Measurements from ENCODE around the gene ANGEL2.
"Not testable (repeated sequence)": the region's sequence is repeated elsewhere in the genome, so short reads cannot be mapped to it uniquely, and the experiment has no call there.

Gene ANGEL2

DNA sequence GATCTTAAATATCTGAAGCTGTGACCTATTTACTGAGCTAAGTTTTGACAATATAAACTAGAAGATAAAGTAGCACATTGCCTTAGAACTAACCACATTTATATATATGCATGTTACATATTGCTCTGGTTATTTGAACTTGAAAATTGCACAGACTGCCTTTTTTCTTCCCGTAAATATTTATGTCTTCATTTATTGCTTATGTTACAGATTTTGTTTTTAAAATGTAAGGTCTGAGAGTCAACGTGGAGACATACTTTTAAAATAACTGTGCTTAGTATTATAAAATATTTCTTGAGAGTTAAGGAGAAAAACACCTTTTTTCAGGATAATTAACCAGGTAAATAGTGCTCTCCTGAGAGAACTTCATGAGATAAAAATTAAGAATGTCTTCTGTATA lies 38.5 kb upstream of the ANGEL2 start:
- TF ChIP-seq ZFX (IDR thresholded peaks at IDR 0.05), result no peak
- TF ChIP-seq, protein P1, sequence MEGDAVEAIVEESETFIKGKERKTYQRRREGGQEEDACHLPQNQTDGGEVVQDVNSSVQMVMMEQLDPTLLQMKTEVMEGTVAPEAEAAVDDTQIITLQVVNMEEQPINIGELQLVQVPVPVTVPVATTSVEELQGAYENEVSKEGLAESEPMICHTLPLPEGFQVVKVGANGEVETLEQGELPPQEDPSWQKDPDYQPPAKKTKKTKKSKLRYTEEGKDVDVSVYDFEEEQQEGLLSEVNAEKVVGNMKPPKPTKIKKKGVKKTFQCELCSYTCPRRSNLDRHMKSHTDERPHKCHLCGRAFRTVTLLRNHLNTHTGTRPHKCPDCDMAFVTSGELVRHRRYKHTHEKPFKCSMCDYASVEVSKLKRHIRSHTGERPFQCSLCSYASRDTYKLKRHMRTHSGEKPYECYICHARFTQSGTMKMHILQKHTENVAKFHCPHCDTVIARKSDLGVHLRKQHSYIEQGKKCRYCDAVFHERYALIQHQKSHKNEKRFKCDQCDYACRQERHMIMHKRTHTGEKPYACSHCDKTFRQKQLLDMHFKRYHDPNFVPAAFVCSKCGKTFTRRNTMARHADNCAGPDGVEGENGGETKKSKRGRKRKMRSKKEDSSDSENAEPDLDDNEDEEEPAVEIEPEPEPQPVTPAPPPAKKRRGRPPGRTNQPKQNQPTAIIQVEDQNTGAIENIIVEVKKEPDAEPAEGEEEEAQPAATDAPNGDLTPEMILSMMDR (conservative IDR thresholded peaks at IDR 0.05), result no peak
- H3K27ac ChIP-seq, result no peak overlapping the region

DNA sequence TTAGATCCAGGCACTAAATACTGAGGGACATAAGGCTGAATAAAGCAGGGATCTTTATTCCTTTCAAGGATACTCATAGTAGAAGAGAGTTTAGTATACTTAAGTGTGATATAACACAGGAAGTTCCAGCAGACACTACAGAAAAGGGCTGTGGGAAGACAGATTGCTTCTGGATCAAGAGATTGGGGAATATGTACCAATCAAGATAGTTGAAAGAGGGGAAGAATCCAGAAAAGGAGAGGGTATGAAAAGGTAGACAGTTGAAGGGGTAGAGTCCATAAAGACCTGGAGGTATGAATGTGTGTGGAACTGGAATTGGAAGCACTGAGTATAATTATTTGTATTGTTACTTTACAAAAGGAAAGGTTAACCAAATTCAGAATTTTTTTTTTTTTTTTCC lies 37.8 kb upstream of the ANGEL2 start:
- no peak for TF ChIP-seq ZFX (IDR thresholded peaks at IDR 0.05)
- TF ChIP-seq, protein P1 (conservative IDR thresholded peaks at IDR 0.05), result no peak

DNA sequence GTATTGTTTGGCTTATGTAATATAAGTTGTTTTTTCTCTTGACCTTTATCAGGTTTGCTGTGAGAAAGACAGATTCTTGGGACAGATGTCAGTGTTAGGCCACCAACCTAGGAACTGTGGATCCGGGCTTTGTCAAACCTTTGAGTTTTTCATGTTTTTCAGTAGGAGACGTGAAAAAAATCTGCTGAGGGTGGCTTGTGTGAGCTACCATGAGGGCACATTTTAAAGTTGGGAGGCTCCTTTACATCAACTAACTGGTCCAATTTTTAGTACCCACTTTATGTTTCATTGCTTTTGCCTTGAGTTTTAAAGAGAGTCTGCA lies 36.2 kb upstream of the ANGEL2 start:
- no peak for TF ChIP-seq ZFX (IDR thresholded peaks at IDR 0.05)
- TF ChIP-seq, protein P1 (conservative IDR thresholded peaks at IDR 0.05), result no peak; the same call in 1 of the 2 replicates

More for the DNA sequence above, 37.8 kb upstream of the ANGEL2 start:
- H3K27ac ChIP-seq, result no peak overlapping the region

DNA sequence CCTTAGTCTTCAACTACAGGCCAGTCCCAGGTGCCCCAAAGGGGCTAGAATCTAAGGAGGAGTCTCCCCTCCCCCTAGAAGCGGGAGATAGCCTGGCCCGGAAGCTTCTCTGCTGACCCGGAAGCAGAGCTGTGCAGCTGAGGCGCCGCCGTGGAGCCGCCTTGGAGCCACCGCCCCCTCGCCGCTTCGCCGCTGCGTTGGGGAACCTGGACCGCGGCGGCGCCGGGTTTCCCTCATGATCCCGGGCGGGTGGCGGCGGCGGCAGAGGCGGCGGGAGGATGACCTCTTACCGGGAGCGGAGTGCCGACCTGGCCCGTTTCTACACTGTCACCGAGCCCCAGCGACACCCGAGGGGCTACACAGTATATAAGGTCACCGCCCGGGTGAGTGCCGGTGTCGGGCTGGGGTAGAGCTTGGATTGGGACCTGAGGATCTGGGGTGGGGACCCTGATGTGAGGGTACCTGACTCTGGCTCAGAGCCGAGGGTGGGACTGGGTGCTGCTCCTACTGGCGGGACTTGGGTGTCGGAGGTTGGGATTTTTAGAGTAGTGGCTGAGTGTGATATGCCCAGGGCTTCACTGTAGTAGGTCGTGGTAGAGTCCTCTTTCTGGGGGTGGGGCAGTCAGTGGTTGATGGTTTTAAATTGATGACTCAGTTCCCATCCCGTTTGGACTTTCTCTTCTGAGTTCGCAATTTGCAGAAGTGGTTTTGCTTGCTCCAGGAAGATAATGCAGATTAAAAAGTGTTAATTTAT lies 35.6 kb upstream of the ANGEL2 start, which contains the start of gene RPS6KC1:
RPS6KC1 (plus strand) TSS at position 115 of the 754 bp plus-strand sequence; CDS start at position 279, 164 bp downstream.
- peak within 1 kb of the TSS; percentile 86 for H3K27ac ChIP-seq
- TF ChIP-seq, protein P1 (conservative IDR thresholded peaks at IDR 0.05), result peak; percentile 9; the same call in 1 of the 2 replicates
- TF ChIP-seq ZFX (IDR thresholded peaks at IDR 0.05), result no peak

More for the DNA sequence above, 36.2 kb upstream of the ANGEL2 start:
- peak overlapping the region; percentile 86 for H3K27ac ChIP-seq

DNA sequence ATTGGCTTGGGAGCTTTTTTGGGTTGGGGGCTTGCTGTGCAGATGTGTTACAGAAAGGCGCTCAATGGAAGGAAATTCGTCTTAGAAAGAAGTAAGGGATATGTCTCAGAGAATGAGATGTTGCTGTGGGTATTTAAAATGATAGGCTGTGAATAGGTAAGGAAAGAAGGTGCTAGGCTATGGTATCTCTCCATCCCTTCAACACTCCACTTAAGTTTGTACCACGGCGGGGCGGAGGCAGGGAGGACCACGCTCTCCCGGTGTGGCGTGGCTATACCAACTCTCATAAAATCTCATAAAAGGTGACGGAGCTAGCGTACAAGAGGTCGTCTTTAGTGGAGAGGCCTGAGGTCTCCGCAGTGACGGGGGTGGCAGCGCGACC lies 35.1 kb upstream of the ANGEL2 start:
- peak overlapping the region; percentile 86 for H3K27ac ChIP-seq
- TF ChIP-seq, protein P1 (conservative IDR thresholded peaks at IDR 0.05), result no peak
- TF ChIP-seq ZFX (IDR thresholded peaks at IDR 0.05), result no peak

DNA sequence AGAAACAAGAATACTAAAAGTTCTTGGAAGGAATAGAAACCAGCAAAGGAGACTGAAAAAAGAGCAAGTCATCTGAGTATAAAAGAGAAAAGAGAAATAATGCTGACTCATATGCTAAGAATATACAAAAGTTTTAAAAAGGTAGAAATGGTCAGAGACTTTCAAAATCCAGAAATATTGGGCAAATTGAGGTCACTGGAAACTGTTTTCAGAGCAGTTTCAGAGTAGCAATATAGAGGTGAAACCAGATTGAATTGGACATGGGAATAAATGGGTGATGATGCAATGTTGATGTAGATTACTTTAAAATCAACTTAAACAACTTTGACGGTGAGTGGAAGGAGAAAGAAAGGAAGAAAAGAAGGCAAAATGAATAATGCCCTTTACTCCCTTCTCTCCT lies 33.6 kb upstream of the ANGEL2 start:
- no peak for TF ChIP-seq ZFX (IDR thresholded peaks at IDR 0.05)
- TF ChIP-seq, protein P1 (conservative IDR thresholded peaks at IDR 0.05), result no peak
- H3K27ac ChIP-seq, result no peak overlapping the region

DNA sequence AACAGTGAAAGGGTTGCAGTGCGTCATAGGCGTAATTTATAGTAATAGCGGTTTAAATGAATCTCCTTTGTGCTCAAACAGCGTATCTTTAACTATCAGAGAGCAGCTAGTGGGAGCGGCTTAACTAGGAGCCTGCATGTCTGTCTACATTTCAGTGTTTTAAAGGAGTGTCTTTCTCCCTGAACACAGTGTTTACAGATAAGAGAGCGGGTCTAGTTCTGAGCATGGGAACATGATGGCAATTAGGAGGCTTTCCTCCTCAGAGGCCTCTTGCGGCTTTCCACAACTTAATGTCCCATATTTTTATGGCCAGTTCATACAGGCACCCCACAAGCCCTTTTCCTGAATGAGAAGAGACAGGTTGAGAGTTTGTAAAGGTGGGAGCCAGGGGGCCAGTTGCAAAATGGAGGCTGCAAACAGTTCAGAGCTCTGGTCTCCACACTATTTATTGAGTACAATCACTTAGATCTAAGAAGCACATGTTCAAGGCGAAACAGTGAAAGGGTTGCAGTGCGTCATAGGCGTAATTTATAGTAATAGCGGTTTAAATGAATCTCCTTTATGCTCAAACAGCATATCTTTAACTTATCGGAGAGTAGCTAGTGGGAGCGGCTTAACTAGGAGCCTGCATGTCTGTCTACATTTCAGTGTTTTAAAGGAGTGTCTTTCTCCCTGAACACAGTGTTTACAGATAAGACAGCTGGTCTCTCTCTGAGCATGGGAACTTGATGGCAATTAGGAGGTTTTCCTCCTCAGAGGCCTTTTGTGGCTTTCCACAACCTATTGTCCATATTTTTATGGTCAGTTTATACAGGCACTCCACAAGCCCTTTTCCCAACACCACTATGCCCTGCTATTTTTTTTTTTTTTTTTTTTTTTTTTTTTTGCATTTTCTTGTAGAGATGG lies 29.9 kb upstream of the ANGEL2 start:
- H3K27ac ChIP-seq, result not testable (repeated sequence)

All from C4-2B (cell line).